Left ventricle myocardium superior (tissue), 1 donor: ENCODE data around the gene CDK18. TPM values are rescaled to one million over a fixed set of nuclear protein-coding genes. Genes with fewer than 3 reads are reported as not detected.

Experiments
- ATAC-seq: fragments of 200-7000 bp; cut with Tn5 transposase; one replicate; pipeline ENCODE4 v1.9.1; 2020; ENCODE audit warnings: mild to moderate bottlenecking, moderate library complexity
- DNase-seq: peaks from one replicate; pipeline ENCODE4 v3.0.0-alpha.2; 2020
- intact Hi-C: fragments of 100-400 bp; cut with micrococcal nuclease; formaldehyde crosslinking; loops from one replicate; pipeline ENCODE4 v1.11.0; 2022
- long read RNA-seq: library from polyadenylated mRNA; unstranded; transcript quantifications from one replicate; pipeline ENCODE4 v2.0.0, GENCODE V29; 2021
- total RNA-seq: library from RNA; stranded (reverse); fragmentation: NEBNext Ultra II Directional; extraction: Animal tissue kit (Norgen Biotek cat#: 25700); gene quantifications from one replicate; pipeline ENCODE4 v1.2.1, GENCODE V29; 2021
- donor health status: DM: no; HTN: yes; CAD: no; lungs with severe emphysema.

The CDK18 gene
- total RNA-seq, result 209 TPM
- long read RNA-seq, transcript CDK18-201 (16 exons, 3,141 nt), result major isoform, 12 of 164 reads
- long read RNA-seq, partial matches to known transcripts, result 126 of 164 reads
- long read RNA-seq, other reads (novel, unspliced or antisense), result 18 of 164 reads

DNA sequence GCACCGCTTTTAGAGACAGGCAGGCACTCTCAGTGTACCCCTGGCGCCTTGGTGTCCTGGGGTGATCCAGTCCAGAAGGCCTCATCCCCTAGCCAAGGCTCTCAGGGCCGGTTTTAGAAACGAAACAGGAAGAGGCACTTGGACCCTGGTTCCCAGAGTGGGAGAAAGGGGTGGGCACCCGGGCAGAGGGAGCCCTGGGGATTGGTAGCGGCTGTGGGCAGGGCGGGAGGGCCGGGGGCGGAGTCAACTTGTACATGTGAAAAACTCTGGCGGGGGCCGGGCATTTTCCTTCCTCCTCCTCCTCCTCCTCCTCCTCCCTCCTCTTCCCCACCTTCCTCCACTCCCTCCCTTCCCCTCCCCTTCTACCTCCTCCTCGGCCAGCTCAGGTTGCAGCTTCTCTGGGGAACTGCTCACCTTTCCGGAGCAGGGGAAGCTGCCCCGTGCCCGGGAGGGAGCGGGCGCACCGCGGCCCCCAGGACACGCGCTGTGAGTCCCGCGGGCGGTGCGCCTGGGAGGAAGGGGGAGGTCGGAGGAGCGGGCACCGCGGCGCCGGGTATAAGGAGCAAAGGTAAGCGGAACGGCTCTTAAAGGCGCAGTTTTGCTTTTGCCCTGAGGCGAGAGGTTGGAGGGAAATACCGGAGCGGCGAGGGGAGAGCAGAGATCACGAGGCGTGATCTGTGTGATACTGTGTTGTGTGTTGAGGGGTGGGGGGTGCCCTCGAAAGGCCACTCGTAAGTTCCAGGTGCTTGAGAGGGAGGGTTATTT is at the start of gene CDK18:
Gene CDK18, plus strand, starts transcription at position 359 of the 765 bp plus-strand sequence. CDS start 18,499 bp downstream, outside the sequence.
- DNase-seq, result peak; percentile 90
- ATAC-seq, result peak; percentile 87
- intact Hi-C loops, result no loop called here

GRCh38 chr1:205454903-205455335 is 49.5 kb upstream of the CDK18 start:
- intact Hi-C loops, result no loop called here
- ATAC-seq, result no peak

DNA sequence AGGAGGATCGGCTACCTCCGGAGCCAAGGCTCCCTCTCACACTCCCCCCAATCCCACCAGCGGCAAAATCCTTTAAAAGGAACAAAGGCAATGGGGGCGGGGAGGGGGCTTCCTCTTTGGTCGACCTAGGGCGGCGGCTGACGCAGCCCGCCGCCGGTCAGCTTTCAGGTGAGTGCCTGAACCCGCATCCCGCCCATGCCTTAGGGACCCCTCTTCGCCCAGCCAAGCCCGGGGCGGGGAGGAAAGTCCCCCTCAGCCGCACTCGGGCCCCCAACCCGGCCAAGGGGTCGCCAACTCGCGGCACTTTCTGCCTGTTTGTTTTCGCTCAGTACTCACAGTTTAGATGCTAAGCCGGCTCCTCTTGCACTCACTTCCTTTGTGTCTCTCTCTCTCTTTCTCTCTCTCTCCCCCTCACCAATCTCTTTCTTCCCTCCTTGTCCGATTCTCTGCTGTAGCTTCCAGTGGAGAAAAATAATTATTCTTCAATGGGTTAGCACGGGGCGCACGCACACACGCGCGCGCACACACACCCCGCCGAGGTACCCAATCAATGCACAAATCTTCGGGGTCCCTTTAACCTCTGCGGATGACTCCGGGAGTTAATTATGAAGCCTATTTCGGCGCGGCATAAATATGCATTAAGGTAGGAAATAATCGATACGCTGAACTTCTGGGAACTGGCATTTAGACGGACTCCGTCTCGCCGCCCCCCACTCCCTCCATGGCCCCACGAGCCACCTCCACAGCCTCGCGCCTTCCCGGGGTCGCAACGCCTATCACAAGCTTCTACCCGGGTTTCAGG is 48.7 kb upstream of the CDK18 start, which contains the start of gene BLACAT1:
Gene BLACAT1, minus strand, starts transcription at position 465 of the 802 bp plus-strand sequence.
- intact Hi-C loops, result no loop called here
- no peak for DNase-seq
- no peak for ATAC-seq

More at GRCh38 chr1:205454903-205455335, 49.5 kb upstream of the CDK18 start:
- no peak for DNase-seq

DNA sequence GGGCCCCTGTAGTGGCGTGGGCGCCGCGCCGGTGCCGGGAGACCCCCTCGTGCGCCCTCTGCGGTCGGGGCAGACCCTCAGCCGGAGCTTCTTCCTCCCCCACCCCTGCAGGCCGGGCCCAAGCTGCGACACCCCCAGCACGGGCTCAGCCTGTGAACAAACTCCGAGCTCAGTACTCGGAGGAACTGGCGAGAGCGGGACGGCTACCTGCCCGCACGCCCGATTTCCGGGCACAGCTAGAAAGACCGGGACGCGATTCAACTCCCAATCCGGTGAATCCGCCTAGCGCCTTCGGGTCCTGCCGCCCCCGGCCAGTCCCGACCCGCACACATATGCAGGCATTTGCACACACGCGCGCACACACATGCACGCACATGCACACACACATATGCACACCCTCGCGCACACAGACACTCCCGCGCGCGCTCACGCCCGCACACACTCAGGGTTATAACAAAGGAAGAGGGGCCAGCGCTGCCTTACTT is 48.0 kb upstream of the CDK18 start:
- DNase-seq (no peak), ATAC-seq (no peak)
- intact Hi-C loops, result no loop called here

- DNase-seq, result peak; percentile 29
- no peak for ATAC-seq
- intact Hi-C loops, result no loop called here
Observed at GRCh38 chr1:205456868-205457745, 47.4 kb upstream of the CDK18 start.

- no peak for DNase-seq
- intact Hi-C loops, result no loop called here
Observed at GRCh38 chr1:205458777-205459566, 45.5 kb upstream of the CDK18 start.

GRCh38 chr1:205465392-205465791 is 39.1 kb upstream of the CDK18 start:
- ATAC-seq, result no peak
- intact Hi-C loops, result no loop called here
- no peak for DNase-seq

More at GRCh38 chr1:205458777-205459566, 45.5 kb upstream of the CDK18 start:
- ATAC-seq, result peak; percentile 62

- DNase-seq, result no peak
Observed at GRCh38 chr1:205466595-205467220, 37.8 kb upstream of the CDK18 start.

GRCh38 chr1:205470131-205470530 is 34.3 kb upstream of the CDK18 start:
- no peak for DNase-seq
- intact Hi-C loops, result no loop called here
- no peak for ATAC-seq

More at GRCh38 chr1:205466595-205467220, 37.8 kb upstream of the CDK18 start:
- ATAC-seq, result no peak
- intact Hi-C loops, result no loop called here

GRCh38 chr1:205472737-205473441 is 31.6 kb upstream of the CDK18 start:
- ATAC-seq (no peak), DNase-seq (no peak)
- intact Hi-C loops, result no loop called here

- DNase-seq (no peak), ATAC-seq (no peak)
- intact Hi-C loops, result no loop called here
Observed at GRCh38 chr1:205473475-205473874, 31.0 kb upstream of the CDK18 start.

GRCh38 chr1:205473966-205474365 is 30.5 kb upstream of the CDK18 start:
- intact Hi-C loops, result no loop called here
- no peak for ATAC-seq
- DNase-seq, result no peak

- DNase-seq, result no peak
- intact Hi-C loops, result no loop called here
- no peak for ATAC-seq
Observed at GRCh38 chr1:205474571-205474970, 29.9 kb upstream of the CDK18 start.

DNA sequence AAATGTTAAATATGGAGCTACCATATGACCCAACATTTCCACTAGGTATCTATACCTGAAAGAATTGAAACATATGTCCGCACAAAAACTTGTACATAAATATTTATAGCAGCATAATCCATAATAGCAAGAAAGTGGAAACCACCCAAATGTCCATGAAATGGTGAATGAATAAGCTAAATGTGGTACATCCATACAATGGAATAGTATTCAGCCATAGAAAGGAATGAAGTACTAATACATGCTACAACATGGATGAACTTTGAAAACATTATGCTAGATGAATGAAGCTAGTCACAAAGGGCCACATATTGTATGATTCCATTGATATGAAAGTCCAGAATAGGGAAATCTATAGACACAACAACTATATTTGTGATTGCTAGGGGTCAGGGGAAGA is 28.6 kb upstream of the CDK18 start:
- DNase-seq (no peak), ATAC-seq (no peak)
- intact Hi-C loops, result no loop called here

- ATAC-seq (no peak), DNase-seq (no peak)
- intact Hi-C loops, result no loop called here
Observed at GRCh38 chr1:205476648-205477047, 27.8 kb upstream of the CDK18 start.

DNA sequence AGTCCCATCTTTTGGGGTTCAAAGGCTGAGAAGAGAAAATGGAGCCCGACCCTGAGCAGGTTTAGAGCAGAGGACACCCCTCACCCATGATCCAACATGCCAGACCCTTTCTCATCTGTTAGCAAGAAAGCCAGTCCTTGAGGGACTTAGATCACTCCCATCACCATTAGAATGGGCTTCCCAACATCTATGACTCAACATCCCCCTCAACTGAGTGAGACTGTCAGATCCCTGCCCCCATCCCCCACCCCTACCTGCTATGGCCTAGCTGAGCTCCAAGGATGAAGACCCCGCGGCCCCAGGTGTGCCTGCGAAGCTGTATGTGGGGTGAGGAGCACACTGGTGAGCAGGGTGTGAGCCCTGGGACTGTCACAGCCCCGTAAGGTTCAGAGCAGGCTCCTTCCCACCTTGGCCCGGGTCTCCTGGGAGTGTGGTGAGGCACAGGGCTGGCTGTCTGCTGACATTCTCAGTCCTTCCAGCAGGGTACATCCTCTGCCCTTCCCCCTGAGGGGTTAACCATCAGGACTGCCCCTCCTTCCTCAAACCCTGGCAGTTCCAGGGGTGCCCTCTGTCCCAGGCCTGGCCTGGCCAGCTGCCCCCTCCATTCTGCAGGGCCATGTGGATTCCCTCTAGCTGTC is 27.2 kb upstream of the CDK18 start:
- ATAC-seq (no peak), DNase-seq (no peak)
- intact Hi-C loops, result no loop called here
